Placental epithelial cell (primary cell): ENCODE measurements around the gene JOSD2. TPM values are rescaled to one million over a fixed set of nuclear protein-coding genes. Genes with fewer than 3 reads are reported as not detected.

Experiments
- total RNA-seq: library from RNA; depleted of rRNA; stranded (reverse); fragments of >200 nt; gene quantifications from 2 replicates; pipeline ENCODE4 v1.2.3, GENCODE V29; 2012

The JOSD2 gene, protein sequence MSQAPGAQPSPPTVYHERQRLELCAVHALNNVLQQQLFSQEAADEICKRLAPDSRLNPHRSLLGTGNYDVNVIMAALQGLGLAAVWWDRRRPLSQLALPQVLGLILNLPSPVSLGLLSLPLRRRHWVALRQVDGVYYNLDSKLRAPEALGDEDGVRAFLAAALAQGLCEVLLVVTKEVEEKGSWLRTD
- total RNA-seq = 37.5 and 53.0 TPM in 2 replicates

DNA sequence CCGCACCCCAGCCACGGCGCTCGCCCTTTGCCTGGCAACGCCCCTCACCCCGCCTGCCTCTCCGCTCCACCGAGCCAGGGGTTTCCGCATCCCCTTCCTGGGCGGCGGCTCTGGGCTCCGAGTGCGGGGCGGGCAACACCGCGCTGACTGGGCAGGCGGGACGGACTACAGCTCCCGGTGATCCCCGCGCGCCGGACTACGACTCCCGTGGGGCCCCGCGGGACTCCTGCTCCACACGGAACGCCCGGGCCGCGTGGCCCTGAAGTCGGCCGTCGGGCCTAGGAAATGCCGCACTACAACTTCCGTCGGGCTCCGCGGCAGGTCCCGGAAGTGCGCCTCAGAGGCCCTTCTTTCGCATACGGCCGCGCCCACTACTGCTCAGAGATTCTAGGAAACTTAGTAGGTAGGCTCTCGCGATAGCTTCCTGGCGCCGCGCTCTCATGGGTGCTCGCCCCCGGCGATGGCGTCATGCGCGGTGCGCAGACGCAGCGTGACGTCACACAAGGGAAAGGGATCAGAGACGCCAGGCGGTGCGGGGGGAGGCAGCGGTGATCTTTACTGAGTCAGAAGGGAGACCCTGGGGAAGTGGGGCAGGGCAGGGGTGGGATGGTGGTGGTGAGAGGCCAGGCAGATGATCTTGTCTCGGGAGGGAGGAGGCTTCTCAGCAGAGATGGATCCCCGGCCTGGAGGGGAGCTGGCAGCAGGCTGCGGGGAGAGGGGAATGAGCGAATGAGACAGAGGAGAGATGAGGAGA lies at the start of gene JOSD2:
Gene JOSD2, minus strand, starts transcription at position 123 of the 754 bp plus-strand sequence. CDS start 760 bp downstream, outside the sequence.

GRCh38 chr19:50513746-50514345 lies 2.9 kb upstream of the JOSD2 start, which contains the start of gene ASPDH:
Gene ASPDH, minus strand, starts transcription at chr19:50513913. Its CDS starts 90 bp downstream, at chr19:50513823.

GRCh38 chr19:50476224-50476906 lies 34.6 kb downstream of the JOSD2 start, which contains the start of the genes EMC10 and GARIN5A:
Gene EMC10, plus strand, starts transcription at chr19:50476507. Its CDS starts 38 bp downstream, at chr19:50476545.
Gene GARIN5A, minus strand, starts transcription at chr19:50476848. Its CDS starts 460 bp downstream, at chr19:50476388.

Other genes starting within 250 kb of the JOSD2 start
- 2.4 and 3.9 TPM in 2 replicates for gene KCNC3, start 181.8 kb downstream of the JOSD2 start, total RNA-seq
- under 0.01 and 0.39 TPM in 2 replicates for gene NAPSA, start 145.6 kb downstream of the JOSD2 start, total RNA-seq
- gene NR1H2, start 134.7 kb downstream of the JOSD2 start, total RNA-seq = 63.3 and 65.6 TPM in 2 replicates
- gene POLD1, start 126.8 kb downstream of the JOSD2 start, total RNA-seq = 37.8 and 45.5 TPM in 2 replicates
- gene SPIB, start 92.3 kb downstream of the JOSD2 start, total RNA-seq = 0.11 TPM in 1 of 2 replicates, not detected in the other
- under 0.01 TPM in 1 of 2 replicates, not detected in the other for gene MYBPC2, start 78.3 kb downstream of the JOSD2 start, total RNA-seq
- 45.1 and 103 TPM in 2 replicates for gene EMC10, start 34.7 kb downstream of the JOSD2 start, total RNA-seq
- gene GARIN5A, start 34.3 kb downstream of the JOSD2 start, total RNA-seq = 1.2 and 1.6 TPM in 2 replicates
- not detected in 2 replicates for gene ASPDH, start 2.7 kb upstream of the JOSD2 start, total RNA-seq
- gene LRRC4B, start 57.2 kb upstream of the JOSD2 start, total RNA-seq = not detected in 2 replicates
- not detected in 2 replicates for gene SYT3, start 128.7 kb upstream of the JOSD2 start, total RNA-seq
- not detected in 2 replicates for gene C19orf81, start 138.3 kb upstream of the JOSD2 start, total RNA-seq
- not detected in 2 replicates for gene SHANK1, start 208.6 kb upstream of the JOSD2 start, total RNA-seq
- 0.43 and 0.79 TPM in 2 replicates for gene CLEC11A, start 212.2 kb upstream of the JOSD2 start, total RNA-seq